Measurements from ENCODE around the gene UCN3.

The UCN3 gene

GRCh38 chr10:5416981-5417380, 52.2 kb downstream of the UCN3 start:
- Mint-ChIP-seq H3K36me3 (ENCODE audit: low read depth) (peaks cover 40% of the 10 kb centered on the region), H3K27me3 (ENCODE audit: low read depth) (peaks cover 3% of the 10 kb centered on the region), H3K4me1 (no peaks in the 10 kb centered on the region), H3K4me3 (no peak overlapping the region), H3K9me3 (peaks cover 33% of the 10 kb centered on the region), H3K27ac (no peak overlapping the region)
- no peak for TF ChIP-seq CTCF (IDR thresholded peaks at IDR 0.05; ENCODE audit: unreplicated experiment in 3 of 3)

- Mint-ChIP-seq H3K27ac (no peak overlapping the region), H3K4me3 (no peak overlapping the region), H3K9me3 (peaks cover 36% of the 10 kb centered on the region), H3K27me3 (ENCODE audit: low read depth) (peaks cover 3% of the 10 kb centered on the region), H3K4me1 (no peaks in the 10 kb centered on the region), H3K36me3 (ENCODE audit: low read depth) (peaks cover 44% of the 10 kb centered on the region)
- no peak for TF ChIP-seq CTCF (IDR thresholded peaks at IDR 0.05; ENCODE audit: unreplicated experiment in 3 of 3)
Measured at GRCh38 chr10:5418584-5418983, 53.8 kb downstream of the UCN3 start.

- Mint-ChIP-seq H3K9me3 (peaks cover 36% of the 10 kb centered on the region), H3K36me3 (ENCODE audit: low read depth) (peaks cover 44% of the 10 kb centered on the region), H3K4me3 (no peak overlapping the region), H3K4me1 (no peaks in the 10 kb centered on the region), H3K27ac (no peak overlapping the region), H3K27me3 (ENCODE audit: low read depth) (peaks cover 3% of the 10 kb centered on the region)
- no peak for TF ChIP-seq CTCF (IDR thresholded peaks at IDR 0.05; ENCODE audit: unreplicated experiment in 3 of 3)
Measured at GRCh38 chr10:5419466-5420094, 54.8 kb downstream of the UCN3 start.

- peaks cover 20% of the 10 kb centered on the region for H3K36me3 Mint-ChIP-seq (ENCODE audit: low read depth)
- peaks cover 20% of the 10 kb centered on the region for H3K9me3 Mint-ChIP-seq
- no peaks in the 10 kb centered on the region for H3K27me3 Mint-ChIP-seq (ENCODE audit: low read depth)
- peaks cover 9% of the 10 kb centered on the region for H3K4me1 Mint-ChIP-seq
- H3K4me3 Mint-ChIP-seq = no peak overlapping the region
- TF ChIP-seq CTCF (IDR thresholded peaks at IDR 0.05; ENCODE audit: unreplicated experiment in 3 of 3) = no peak
- no peak overlapping the region for H3K27ac Mint-ChIP-seq
Measured at GRCh38 chr10:5423771-5424170, 59.0 kb downstream of the UCN3 start.
